ENCODE results near the gene FBXL5. TPM values are rescaled to one million over a fixed set of nuclear protein-coding genes. Genes with fewer than 3 reads are reported as not detected.

FBXL5 gene
- total and polyA plus RNA-seq, 2 donors (not counting 3 experiments of a cell fraction or from before 2014, with no cell fraction given): 42.2 to 60.2 TPM

- TF ChIP-seq JUN (IDR thresholded peaks at IDR 0.05; ENCODE audit: borderline replicate concordance, insufficient read depth, insufficient read length, low read depth): peak; percentile 31
- TF ChIP-seq FOS (IDR thresholded peaks at IDR 0.05; ENCODE audit: borderline replicate concordance, insufficient read depth, low read length): peak; percentile 57
- no peak for TF ChIP-seq MAX (IDR thresholded peaks at IDR 0.05; ENCODE audit: insufficient read depth, insufficient read length)
- ChIA-PET CTCF (interaction anchor here (1.7 kb wide), 1 partner anchor 40 kb away, joined by 3 read pairs; no protein-coding TSS in a partner anchor), POLR2A (no interaction called here)
- Histone ChIP-seq H3K36me3 (ENCODE audit: control insufficient read depth in 2 of 2, extremely low read depth in 1 of 2, insufficient read depth in 2 of 2, low read length in 2 of 2) (peaks cover 0 to 3% of the 10 kb centered on the region in 2 experiments), H3K27ac (ENCODE audit: insufficient read depth, low read depth, low read length) (peak overlapping the region; percentile 82), H2AFZ (ENCODE audit: low read depth, low read length) (no peak overlapping the region), H3K4me1 (ENCODE audit: control insufficient read depth, extremely low read depth, insufficient read depth, low read length) (peaks cover 35% of the 10 kb centered on the region), H3K9ac (replicated peaks; ENCODE audit: extremely low read depth, insufficient read depth, low read length) (peak overlapping the region; percentile 33), H3K4me2 (ENCODE audit: insufficient read depth, low read length) (peak overlapping the region; percentile 53), H3K79me2 (ENCODE audit: control insufficient read depth, insufficient read depth, low read length) (no peaks in the 10 kb centered on the region), H3K9me1 (replicated peaks; ENCODE audit: control insufficient read depth, extremely low read depth, insufficient read depth, low read length) (no peaks in the 10 kb centered on the region), H3K27me3 (ENCODE audit: control insufficient read depth in 2 of 2, insufficient read depth in 2 of 2, low read length in 2 of 2) (no peaks in the 10 kb centered on the region), H4K20me1 (replicated peaks; ENCODE audit: control insufficient read depth, extremely low read depth, insufficient read depth, low read length) (no peaks in the 10 kb centered on the region), H3K9me3 (replicated peaks; ENCODE audit: control insufficient read depth, insufficient read depth, low read length) (no peaks in the 10 kb centered on the region), H3K4me3 (replicated peaks in 1 of 3; ENCODE audit: insufficient read depth in 1 of 3, low read depth in 1 of 3, low read length in 3 of 3) (no peak overlapping the region)
- FAIRE-seq: no peak
- intact Hi-C loops (cut with micrococcal nuclease): no loop called here
- dilution Hi-C loops (cut with MboI; ENCODE audit: extremely low pct_ligation_motif_present, low sequenced_read_pairs): no loop called here
- DNase-seq (ENCODE audit: low read depth, low spot score): peak; percentile 19
- no TSS peak for BruUV-seq (replicated peaks)
Observed at GRCh38 chr4:15691346-15692135, 36.4 kb upstream of the FBXL5 start.

GRCh38 chr4:15690020-15690809 lies 35.1 kb upstream of the FBXL5 start:
- CTCF ChIA-PET: interaction anchor here (0.5 to 1.7 kb wide), 3 partner anchors 16 to 116 kb away, joined by 3 read pairs; no protein-coding TSS in a partner anchor
- H3K4me2 ChIP-seq (ENCODE audit: insufficient read depth, low read length): peak overlapping the region; percentile 53
- peaks cover 0 to 6% of the 10 kb centered on the region in 2 experiments for H3K36me3 ChIP-seq (ENCODE audit: control insufficient read depth in 2 of 2, extremely low read depth in 1 of 2, insufficient read depth in 2 of 2, low read length in 2 of 2)
- intact Hi-C loops (cut with micrococcal nuclease) (loop anchor here (1.0 kb wide), 3 partner anchors 9 to 37 kb away; partner anchors contain the start of gene FAM200B), dilution Hi-C loops (cut with MboI; ENCODE audit: extremely low pct_ligation_motif_present, low sequenced_read_pairs) (no loop called here)
- POLR2A ChIA-PET: no interaction called here
- H3K27ac ChIP-seq (ENCODE audit: insufficient read depth, low read depth, low read length): peak overlapping the region; percentile 82
- TF ChIP-seq EZH2 (IDR thresholded peaks at IDR 0.05; ENCODE audit: borderline replicate concordance, low read depth, low read length, severe bottlenecking): no peak
- no peak for TF ChIP-seq MYC (IDR thresholded peaks at IDR 0.05; ENCODE audit: low read depth, low read length)
- peak; percentile 81 for TF ChIP-seq GATA2 (IDR thresholded peaks at IDR 0.05; ENCODE audit: insufficient read depth, insufficient read length, low read depth, low read length)
- peak; percentile 79 for TF ChIP-seq JUN (IDR thresholded peaks at IDR 0.05; ENCODE audit: borderline replicate concordance, insufficient read depth, insufficient read length, low read depth)
- peak; percentile 52 for TF ChIP-seq POLR2AphosphoS5 (IDR thresholded peaks at IDR 0.05; ENCODE audit: insufficient read depth, low read depth, low read length)
- peak; percentile 63 for TF ChIP-seq FOS (IDR thresholded peaks at IDR 0.05; ENCODE audit: borderline replicate concordance, insufficient read depth, low read length)
- TF ChIP-seq POLR2A (IDR thresholded peaks at IDR 0.05; ENCODE audit: low read depth, low read length): no peak
- no peaks in the 10 kb centered on the region for H3K9me3 ChIP-seq (replicated peaks; ENCODE audit: control insufficient read depth, insufficient read depth, low read length)
- peak overlapping the region; percentile 64 for H3K9ac ChIP-seq (replicated peaks; ENCODE audit: extremely low read depth, insufficient read depth, low read length)
- H3K9me1 ChIP-seq (replicated peaks; ENCODE audit: control insufficient read depth, extremely low read depth, insufficient read depth, low read length): no peaks in the 10 kb centered on the region
- H3K79me2 ChIP-seq (ENCODE audit: control insufficient read depth, insufficient read depth, low read length): peaks cover under 1% of the 10 kb centered on the region
- BruUV-seq (replicated peaks): TSS peak; percentile 93
- no peak overlapping the region for H3K4me3 ChIP-seq (replicated peaks in 1 of 3; ENCODE audit: insufficient read depth in 1 of 3, low read depth in 1 of 3, low read length in 3 of 3)
- DNase-seq (ENCODE audit: low read depth, low spot score): peak; percentile 68
- H4K20me1 ChIP-seq (replicated peaks; ENCODE audit: control insufficient read depth, extremely low read depth, insufficient read depth, low read length): no peaks in the 10 kb centered on the region
- no peak overlapping the region for H2AFZ ChIP-seq (ENCODE audit: low read depth, low read length)
- peak; percentile 69 for FAIRE-seq
- H3K27me3 ChIP-seq (ENCODE audit: control insufficient read depth in 2 of 2, insufficient read depth in 2 of 2, low read length in 2 of 2): no peaks in the 10 kb centered on the region
- H3K4me1 ChIP-seq (ENCODE audit: control insufficient read depth, extremely low read depth, insufficient read depth, low read length): peaks cover 29% of the 10 kb centered on the region
